Left ventricle myocardium inferior (tissue), 1 donor: Measurements from ENCODE around the gene SUCLG1. TPM values are rescaled to one million over a fixed set of nuclear protein-coding genes. Genes with fewer than 3 reads are reported as not detected.

Experiments
- DNase-seq: peaks from one replicate; pipeline ENCODE4 v3.0.0-alpha.2; 2020
- H3K27ac ChIP-seq: fragments of 200-600 bp; replicated peaks from 2 replicates; pipeline ENCODE4 v1.8.0; 2021
- H3K27me3 ChIP-seq: fragments of 200-600 bp; 2 replicates; pipeline ENCODE4 v1.8.0; 2021; ENCODE audit warnings: low read depth
- H3K36me3 ChIP-seq: fragments of 200-600 bp; 2 replicates; pipeline ENCODE4 v1.8.0; 2021
- H3K4me1 ChIP-seq: fragments of 200-600 bp; 2 replicates; pipeline ENCODE4 v1.8.0; 2021
- H3K4me3 ChIP-seq: fragments of 200-600 bp; 2 replicates; pipeline ENCODE4 v1.8.0; 2021; ENCODE audit warnings: mild to moderate bottlenecking, moderate library complexity
- H3K9me3 ChIP-seq: fragments of 200-600 bp; replicated peaks from 2 replicates; pipeline ENCODE4 v1.8.0; 2021
- CTCF ChIP-seq: fragments of 200-600 bp; IDR thresholded peaks from 2 replicates; pipeline ENCODE4 v1.8.0; 2021; ENCODE audit warnings: antibody characterized with exemption, mild to moderate bottlenecking, borderline replicate concordance
- intact Hi-C: fragments of 100-400 bp; cut with micrococcal nuclease; formaldehyde crosslinking; loops from one replicate; pipeline ENCODE4 v1.11.0; 2022
- total RNA-seq: library from RNA; stranded (reverse); fragmentation: NEBNext Ultra II Directional; extraction: Animal tissue kit (Norgen Biotek cat#: 25700); gene quantifications from one replicate; pipeline ENCODE4 v1.2.1, GENCODE V29; 2021
- donor health status: DM: no; HTN: yes; CAD: no; lungs with severe emphysema.

The SUCLG1 gene
- total RNA-seq, 1 donor from 2014 or later, result 292 TPM

DNA sequence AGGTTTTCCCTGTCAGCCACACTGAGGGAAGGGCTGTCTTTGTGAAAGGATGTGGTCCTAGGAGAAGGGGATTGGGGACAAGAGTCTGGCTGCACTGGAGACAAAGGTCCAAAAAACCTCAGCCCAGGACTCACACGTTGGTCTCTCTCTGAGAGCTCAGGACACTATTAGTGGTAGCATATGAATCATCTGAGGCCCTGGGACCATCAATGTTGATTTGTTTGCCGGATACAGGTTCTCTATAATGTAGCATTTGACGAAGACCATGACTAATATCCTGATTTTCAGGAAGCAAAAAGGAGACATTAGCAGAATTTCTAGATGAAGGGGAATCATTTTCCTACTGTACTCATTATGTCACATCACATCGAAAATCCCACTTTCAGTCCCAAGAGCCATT lies 35.0 kb upstream of the SUCLG1 start:
- Histone ChIP-seq H3K27me3 (peaks cover 6% of the 10 kb centered on the region), H3K4me1 (no peaks in the 10 kb centered on the region), H3K27ac (no peak overlapping the region), H3K36me3 (no peaks in the 10 kb centered on the region), H3K9me3 (no peaks in the 10 kb centered on the region), H3K4me3 (no peak overlapping the region)
- TF ChIP-seq CTCF, result no peak
- intact Hi-C loops, result loop anchor here (10.0 kb wide), 1 partner anchor 131 kb away; no protein-coding TSS in a partner anchor
- DNase-seq, result no peak

DNA sequence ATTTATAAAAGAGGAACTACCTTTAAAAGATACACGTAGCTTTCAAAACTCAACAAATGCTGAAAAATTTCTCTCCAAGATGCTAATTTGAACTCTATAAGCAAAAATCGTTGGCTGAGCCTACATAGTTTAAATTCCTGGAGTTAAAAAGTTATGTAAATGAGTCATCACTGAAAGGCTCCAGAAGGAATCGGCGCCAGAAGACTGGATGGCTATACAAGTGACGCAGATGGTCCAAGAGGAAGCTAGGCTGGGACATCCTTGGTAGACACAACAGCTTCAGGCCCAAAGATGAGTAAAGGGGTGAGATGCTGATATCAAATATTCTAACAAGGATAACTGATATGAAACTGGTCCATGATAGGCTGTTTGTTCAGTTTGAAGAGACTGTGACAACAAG lies 34.4 kb upstream of the SUCLG1 start:
- Histone ChIP-seq H3K4me1 (no peaks in the 10 kb centered on the region), H3K27ac (no peak overlapping the region), H3K4me3 (no peak overlapping the region), H3K36me3 (no peaks in the 10 kb centered on the region), H3K9me3 (no peaks in the 10 kb centered on the region), H3K27me3 (peaks cover 6% of the 10 kb centered on the region)
- intact Hi-C loops, result loop anchor here (10.0 kb wide), 1 partner anchor 131 kb away; no protein-coding TSS in a partner anchor
- no peak for TF ChIP-seq CTCF
- DNase-seq, result no peak

DNA sequence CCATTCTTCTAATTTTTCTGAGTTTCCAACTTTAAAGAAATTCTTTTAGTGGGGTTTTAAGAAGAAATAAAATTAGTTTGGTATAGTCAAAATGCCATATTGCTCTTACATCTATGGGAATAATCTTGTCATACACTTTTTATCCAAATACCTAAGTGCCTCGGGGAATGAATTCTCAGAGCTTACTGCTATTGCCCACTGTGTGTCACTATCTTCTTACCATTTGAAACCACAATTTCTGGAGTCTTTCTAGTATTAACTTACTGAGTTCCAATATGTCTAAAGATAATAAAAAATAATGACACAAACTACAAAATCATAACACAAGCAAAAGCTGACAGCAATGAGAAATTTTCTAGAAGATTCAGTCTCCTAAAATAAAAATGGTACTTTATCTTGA lies 33.5 kb upstream of the SUCLG1 start:
- Histone ChIP-seq H3K4me3 (no peak overlapping the region), H3K9me3 (no peaks in the 10 kb centered on the region), H3K27me3 (peaks cover 6% of the 10 kb centered on the region), H3K36me3 (no peaks in the 10 kb centered on the region), H3K27ac (no peak overlapping the region), H3K4me1 (peaks cover 4% of the 10 kb centered on the region)
- TF ChIP-seq CTCF, result no peak
- DNase-seq, result no peak
- intact Hi-C loops, result loop anchor here (10.0 kb wide), 1 partner anchor 132 kb away; no protein-coding TSS in a partner anchor

DNA sequence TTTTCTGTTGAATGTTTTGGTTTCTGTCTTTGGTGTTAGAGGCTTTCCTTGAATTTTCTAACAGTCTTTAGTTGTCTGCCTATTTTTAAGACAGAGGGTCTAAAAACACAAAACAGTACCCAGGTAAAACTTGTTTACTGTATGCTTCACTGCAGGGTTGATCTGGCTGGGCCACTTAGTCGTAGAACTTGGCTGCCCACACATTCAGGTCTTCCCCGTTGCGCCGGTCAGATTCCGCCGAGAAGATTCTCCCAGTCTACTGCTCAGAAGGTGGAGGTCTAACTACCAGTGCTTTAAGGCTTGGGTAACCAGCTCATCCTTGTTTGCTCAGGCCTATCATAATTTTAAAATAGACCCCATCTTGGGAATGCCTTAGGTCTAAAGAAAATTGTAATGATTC lies 32.7 kb upstream of the SUCLG1 start:
- H3K4me3 ChIP-seq, result no peak overlapping the region
- H3K27ac ChIP-seq, result no peak overlapping the region
- peaks cover 6% of the 10 kb centered on the region for H3K27me3 ChIP-seq
- H3K4me1 ChIP-seq, result peaks cover 11% of the 10 kb centered on the region
- H3K36me3 ChIP-seq, result no peaks in the 10 kb centered on the region
- intact Hi-C loops, result loop anchor here (10.0 kb wide), 1 partner anchor 133 kb away; no protein-coding TSS in a partner anchor
- no peak for TF ChIP-seq CTCF
- no peak for DNase-seq
- no peaks in the 10 kb centered on the region for H3K9me3 ChIP-seq

DNA sequence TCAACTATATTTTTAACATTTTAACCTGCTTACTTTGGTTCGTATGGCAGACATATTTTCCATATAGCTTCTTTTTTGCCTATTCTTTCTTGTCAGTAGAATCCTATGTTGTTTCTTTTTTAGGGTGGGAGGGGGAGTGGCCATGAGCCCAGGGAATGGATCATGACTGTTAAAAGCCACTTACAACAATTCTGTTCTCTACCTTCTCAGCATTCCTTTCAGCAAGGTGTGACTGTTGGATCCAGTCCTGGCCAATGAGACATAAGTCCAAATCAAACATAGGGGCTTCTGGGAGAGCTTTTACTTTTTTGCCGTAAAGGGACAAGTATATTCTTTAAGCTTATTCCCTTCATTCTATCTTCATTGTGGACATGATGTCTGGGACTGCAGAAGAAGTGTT lies 32.2 kb upstream of the SUCLG1 start:
- DNase-seq, result no peak
- intact Hi-C loops, result loop anchor here (10.0 kb wide), 1 partner anchor 134 kb away; no protein-coding TSS in a partner anchor
- H3K36me3 ChIP-seq, result no peaks in the 10 kb centered on the region
- no peak overlapping the region for H3K4me3 ChIP-seq
- no peak overlapping the region for H3K27ac ChIP-seq
- peaks cover 15% of the 10 kb centered on the region for H3K4me1 ChIP-seq
- no peaks in the 10 kb centered on the region for H3K9me3 ChIP-seq
- TF ChIP-seq CTCF, result no peak
- H3K27me3 ChIP-seq, result peaks cover 6% of the 10 kb centered on the region
